ENCODE data around the gene TEDC1. TPM values are rescaled to one million over a fixed set of nuclear protein-coding genes. Genes with fewer than 3 reads are reported as not detected.

Gene TEDC1
- total RNA-seq, 2 donors from 2014 or later = 3.5 to 3.9 TPM

DNA sequence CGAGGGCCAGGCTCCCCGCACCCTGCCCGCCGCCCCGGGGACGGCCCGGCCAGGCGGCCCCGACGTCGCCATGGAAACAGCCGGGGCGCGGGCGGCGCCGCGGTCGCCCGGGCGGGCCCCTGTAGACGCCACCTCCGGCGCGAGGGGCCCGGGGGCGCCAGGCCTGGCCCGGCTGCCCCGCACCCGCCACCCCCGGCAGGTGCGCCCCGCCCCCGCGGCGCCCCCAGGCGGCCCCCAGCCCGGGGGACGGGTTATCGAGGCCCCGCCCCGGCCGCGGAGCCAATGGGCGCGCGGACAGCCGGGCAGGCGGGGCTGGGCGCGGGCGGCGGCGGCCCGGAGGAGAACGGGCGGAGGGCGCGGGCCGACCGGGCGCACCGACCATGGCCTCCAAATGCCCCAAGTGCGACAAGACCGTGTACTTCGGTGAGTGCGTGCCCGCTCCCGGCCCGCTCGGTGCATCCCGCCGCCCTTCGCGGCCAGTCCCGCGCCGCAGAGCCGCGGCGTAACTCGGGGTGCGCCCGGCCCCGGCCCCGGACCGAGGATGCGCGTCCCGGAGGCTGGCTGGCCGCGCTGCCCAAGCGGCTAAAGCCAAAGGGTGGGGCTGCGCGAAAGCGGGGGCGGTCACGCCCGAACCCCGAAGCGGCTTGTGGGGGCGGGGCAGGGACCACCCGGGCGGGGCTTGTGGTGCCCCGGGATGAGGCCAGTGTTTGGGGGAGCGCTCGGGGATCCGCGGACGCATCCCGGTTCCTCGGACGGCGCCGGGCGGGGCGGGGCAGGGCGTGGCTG, 16.4 kb upstream of the TEDC1 start, which contains the start of gene CRIP2:
CRIP2 (plus strand) TSS at position 339 of the 786 bp plus-strand sequence; CDS start at position 381, 42 bp downstream.
- peak within 1 kb of the TSS; percentile 98 to 100 for H3K4me3 ChIP-seq
- no peaks in the 10 kb centered on the region for H3K27me3 ChIP-seq
- peaks cover 21% of the 10 kb centered on the region for H3K36me3 ChIP-seq
- TF ChIP-seq, protein P1, sequence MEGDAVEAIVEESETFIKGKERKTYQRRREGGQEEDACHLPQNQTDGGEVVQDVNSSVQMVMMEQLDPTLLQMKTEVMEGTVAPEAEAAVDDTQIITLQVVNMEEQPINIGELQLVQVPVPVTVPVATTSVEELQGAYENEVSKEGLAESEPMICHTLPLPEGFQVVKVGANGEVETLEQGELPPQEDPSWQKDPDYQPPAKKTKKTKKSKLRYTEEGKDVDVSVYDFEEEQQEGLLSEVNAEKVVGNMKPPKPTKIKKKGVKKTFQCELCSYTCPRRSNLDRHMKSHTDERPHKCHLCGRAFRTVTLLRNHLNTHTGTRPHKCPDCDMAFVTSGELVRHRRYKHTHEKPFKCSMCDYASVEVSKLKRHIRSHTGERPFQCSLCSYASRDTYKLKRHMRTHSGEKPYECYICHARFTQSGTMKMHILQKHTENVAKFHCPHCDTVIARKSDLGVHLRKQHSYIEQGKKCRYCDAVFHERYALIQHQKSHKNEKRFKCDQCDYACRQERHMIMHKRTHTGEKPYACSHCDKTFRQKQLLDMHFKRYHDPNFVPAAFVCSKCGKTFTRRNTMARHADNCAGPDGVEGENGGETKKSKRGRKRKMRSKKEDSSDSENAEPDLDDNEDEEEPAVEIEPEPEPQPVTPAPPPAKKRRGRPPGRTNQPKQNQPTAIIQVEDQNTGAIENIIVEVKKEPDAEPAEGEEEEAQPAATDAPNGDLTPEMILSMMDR (IDR thresholded peaks at IDR 0.05) = no peak
- H3K9me3 ChIP-seq = no peaks in the 10 kb centered on the region
- H3K4me1 ChIP-seq = peaks cover 0 to 77% of the 10 kb centered on the region in 2 donors
- DNase-seq (ENCODE audit: low spot score) = no peak
- peak within 1 kb of the TSS; percentile 95 to 100 for H3K27ac ChIP-seq

DNA sequence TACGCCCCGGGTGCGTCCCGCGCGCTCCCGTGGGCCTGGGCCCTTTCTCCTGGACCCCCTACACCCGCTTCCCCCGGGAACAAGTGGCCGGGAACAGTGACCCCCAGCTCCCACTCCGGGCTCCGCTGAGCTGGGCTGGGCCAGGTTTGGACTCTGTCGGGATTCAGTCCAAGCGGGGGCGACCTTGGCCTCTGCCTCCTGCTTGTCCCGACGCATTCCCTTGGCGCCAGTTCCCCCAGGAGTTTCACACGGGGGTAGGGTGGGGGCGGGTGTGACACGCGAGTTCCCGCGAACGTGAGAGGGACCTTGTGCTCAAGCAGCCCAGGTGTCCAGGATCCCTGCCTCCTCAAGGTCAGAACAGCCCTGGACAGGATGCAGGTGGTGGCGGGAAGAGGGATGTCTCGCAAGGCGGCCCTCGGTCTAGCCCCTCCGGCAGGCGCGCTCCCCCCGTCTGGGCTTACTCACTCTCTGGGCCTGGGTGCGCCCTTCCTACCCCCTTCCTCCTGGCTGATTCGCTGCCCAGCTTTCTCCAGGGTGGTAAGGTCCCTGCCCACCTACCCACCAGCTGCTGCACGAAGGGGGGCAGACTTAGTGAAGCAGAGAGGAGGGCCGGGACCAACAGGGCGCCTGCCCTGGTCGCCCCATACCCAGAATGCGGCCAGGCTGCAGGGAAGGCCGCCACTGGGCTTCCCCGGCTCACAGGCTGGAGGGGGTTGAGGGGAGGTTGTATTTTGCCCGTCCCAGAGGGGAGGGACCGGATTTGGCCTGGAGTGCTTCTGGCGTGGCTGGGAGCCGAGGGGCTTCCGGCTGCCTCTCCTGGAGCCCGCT, 15.6 kb upstream of the TEDC1 start:
- peak overlapping the region; percentile 95 to 100 for H3K27ac ChIP-seq
- peak overlapping the region; percentile 98 to 100 for H3K4me3 ChIP-seq
- no peak for DNase-seq (ENCODE audit: low spot score)
- TF ChIP-seq, protein P1 (IDR thresholded peaks at IDR 0.05) = no peak
- no peaks in the 10 kb centered on the region for H3K27me3 ChIP-seq
- no peaks in the 10 kb centered on the region for H3K9me3 ChIP-seq
- peaks cover 0 to 77% of the 10 kb centered on the region in 2 donors for H3K4me1 ChIP-seq
- peaks cover 17% of the 10 kb centered on the region for H3K36me3 ChIP-seq

DNA sequence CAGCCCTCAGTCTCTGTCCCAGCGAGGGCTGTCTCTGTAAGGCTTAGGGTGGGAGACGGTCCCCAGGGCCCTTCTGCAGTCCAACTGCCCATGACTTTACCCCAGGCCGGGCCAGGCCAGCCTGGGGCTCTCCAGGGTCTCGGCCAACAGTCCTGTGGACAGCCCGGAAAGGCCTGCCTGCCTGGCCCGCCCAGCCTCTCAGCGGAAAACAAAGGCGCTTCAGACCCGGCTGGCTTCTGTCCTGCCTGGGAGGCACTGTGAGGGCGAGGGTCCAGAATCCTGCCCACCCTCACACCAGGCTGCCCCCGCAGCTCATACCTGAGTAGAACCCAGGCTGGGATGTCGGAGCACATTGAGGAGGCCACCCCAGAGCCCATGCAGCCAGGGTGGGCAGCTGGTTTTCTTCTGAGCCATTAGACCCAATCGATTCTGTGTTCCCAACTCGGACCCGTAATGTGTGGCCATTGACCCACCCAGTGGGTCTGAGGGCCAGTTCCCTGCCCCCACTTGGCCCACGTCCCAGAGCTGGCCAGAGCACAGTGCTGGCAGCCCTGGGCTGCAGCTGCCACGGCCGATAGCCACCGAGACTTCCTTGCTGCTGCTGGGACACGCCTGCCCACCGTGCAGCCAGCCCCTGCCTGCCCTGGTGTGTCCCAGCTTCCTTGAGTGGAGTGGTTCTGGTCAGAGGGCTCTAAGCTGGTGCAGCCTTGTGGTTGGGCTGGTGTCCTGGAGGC, 14.8 kb upstream of the TEDC1 start:
- peaks cover 0 to 77% of the 10 kb centered on the region in 2 donors for H3K4me1 ChIP-seq
- no peaks in the 10 kb centered on the region for H3K27me3 ChIP-seq
- H3K4me3 ChIP-seq = peak overlapping the region; percentile 98 to 100
- TF ChIP-seq, protein P1 (IDR thresholded peaks at IDR 0.05) = no peak
- H3K9me3 ChIP-seq = no peaks in the 10 kb centered on the region
- peaks cover 17% of the 10 kb centered on the region for H3K36me3 ChIP-seq
- H3K27ac ChIP-seq = peak overlapping the region; percentile 95 to 100
- DNase-seq (ENCODE audit: low spot score) = no peak

DNA sequence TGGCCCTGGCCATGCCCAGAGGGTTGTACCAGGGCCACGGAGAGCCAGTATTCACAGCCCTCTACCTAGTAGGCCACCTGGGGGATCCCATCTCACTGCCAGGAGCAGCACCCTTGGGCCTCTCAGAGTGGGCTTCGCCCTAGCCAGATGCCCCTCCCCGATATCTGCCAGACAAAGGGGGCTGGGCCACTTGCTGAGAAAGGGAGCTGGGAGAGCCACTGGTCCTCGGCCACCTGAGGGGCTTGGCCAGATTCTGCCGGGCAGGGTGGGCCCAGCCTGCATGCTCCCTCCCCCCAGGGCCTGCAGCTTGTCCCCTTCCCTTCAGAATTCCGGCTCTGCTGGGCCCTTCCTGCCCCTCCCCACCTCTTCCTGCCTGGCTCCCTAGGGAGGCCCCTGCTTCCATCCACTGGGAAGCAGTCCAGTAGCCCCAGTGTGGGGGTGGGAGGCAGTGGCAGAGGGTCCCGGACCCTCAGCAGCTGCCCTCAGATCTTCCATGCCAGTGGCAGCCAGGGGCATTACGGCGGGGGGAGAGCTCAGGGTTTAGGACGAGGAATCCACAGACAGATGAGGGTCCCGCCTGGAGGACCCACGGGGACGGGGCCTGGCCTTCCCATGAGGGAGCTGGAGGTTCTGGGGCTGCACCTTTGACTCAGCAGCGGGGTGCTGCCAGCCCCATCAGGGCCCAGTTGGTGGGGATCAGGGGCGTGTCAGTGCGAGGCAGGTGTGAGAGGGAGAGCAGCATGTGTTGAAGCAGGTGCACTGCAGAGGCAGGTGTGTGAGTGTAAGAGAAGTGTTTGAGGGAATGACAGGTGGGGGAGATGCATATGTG, 14.0 kb upstream of the TEDC1 start:
- Histone ChIP-seq H3K27ac (peak overlapping the region; percentile 95 to 100), H3K4me3 (peak overlapping the region; percentile 98 to 100), H3K4me1 (peaks cover 0 to 77% of the 10 kb centered on the region in 2 donors), H3K36me3 (peaks cover 17% of the 10 kb centered on the region), H3K27me3 (no peaks in the 10 kb centered on the region), H3K9me3 (no peaks in the 10 kb centered on the region)
- TF ChIP-seq, protein P1 (IDR thresholded peaks at IDR 0.05) = no peak
- DNase-seq (ENCODE audit: low spot score) = no peak

All from right atrium auricular region (tissue), 2 donors.